ENCODE data around the gene NAP1L1.

DNA sequence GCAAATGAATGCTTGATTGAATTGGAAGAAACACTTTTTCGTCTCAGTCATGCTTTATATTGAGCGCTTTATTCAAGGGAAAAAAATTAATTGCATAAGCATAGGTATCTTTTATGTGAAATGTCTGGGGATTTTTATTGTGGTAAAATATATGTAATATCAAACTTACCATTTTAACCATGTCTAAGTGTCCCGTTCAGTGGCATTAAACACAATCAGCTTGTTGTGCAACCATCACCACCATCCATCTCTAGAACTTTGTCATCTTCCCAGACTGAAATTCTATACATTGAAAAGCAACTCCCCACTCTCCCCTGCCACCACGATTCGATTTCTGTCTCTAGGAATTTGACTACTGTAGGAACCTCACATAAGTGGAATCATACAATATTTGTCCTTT lies 92.7 kb downstream of the NAP1L1 start:
- TF ChIP-seq CTCF (IDR thresholded peaks at IDR 0.05) (no peak), EZH2phosphoT487 (IDR thresholded peaks at IDR 0.05) (no peak), EZH2 (IDR thresholded peaks at IDR 0.05) (no peak)
